Dendritic cell treated with granulocyte-macrophage colony-stimulating factor and Interleukin-4, amounts not matched to agents 40 ng/mL and 50 ng/mL, for 4 days (primary cell): ENCODE results near the gene FFAR1.
"Not testable (repeated sequence)": the region's sequence is repeated elsewhere in the genome, so short reads cannot be mapped to it uniquely, and the experiment has no call there.

Experiments used
- H3K27ac Mint-ChIP-seq: one replicate; pipeline ENCODE4 v1.8.0; 2022; ENCODE audit warnings: mild to moderate bottlenecking, mixed read lengths
- H3K27me3 Mint-ChIP-seq: one replicate; pipeline ENCODE4 v1.8.0; 2022; ENCODE audit warnings: mild to moderate bottlenecking, mixed read lengths
- H3K36me3 Mint-ChIP-seq: one replicate; pipeline ENCODE4 v1.8.0; 2022; ENCODE audit warnings: low read depth, mixed read lengths
- H3K4me1 Mint-ChIP-seq: one replicate; pipeline ENCODE4 v1.8.0; 2022; ENCODE audit warnings: low read depth, mixed read lengths
- H3K4me3 Mint-ChIP-seq: one replicate; pipeline ENCODE4 v1.8.0; 2022; ENCODE audit warnings: mild to moderate bottlenecking, moderate library complexity, mixed read lengths
- H3K9me3 Mint-ChIP-seq: one replicate; pipeline ENCODE4 v1.8.0; 2022; ENCODE audit warnings: mixed read lengths
- intact Hi-C: fragments of 100-400 bp; cut with micrococcal nuclease; formaldehyde crosslinking; loops from one replicate; pipeline ENCODE4 v1.15.0; 2022

FFAR1 gene

DNA sequence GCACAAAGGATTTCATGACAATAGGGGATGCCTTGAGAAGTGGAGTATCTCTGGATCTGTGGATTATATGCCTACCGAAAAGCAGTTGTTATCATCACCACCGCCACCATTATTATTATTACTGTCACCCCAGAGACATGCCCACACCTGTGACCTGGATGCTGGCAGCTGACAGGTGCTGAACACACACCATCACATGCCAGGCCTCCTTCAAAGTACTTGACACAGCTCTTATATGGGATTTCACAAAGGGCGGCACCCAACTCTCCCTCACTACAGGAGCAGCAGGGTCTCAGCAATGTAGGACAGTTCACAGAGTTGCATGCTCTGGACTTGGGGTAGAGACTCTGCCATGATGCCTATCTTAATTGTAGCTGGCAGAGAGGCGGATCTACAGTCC, 17.6 kb downstream of the FFAR1 start:
- no peaks in the 10 kb centered on the region for H3K4me1 Mint-ChIP-seq
- H3K9me3 Mint-ChIP-seq: no peaks in the 10 kb centered on the region
- no peak overlapping the region for H3K27ac Mint-ChIP-seq
- H3K36me3 Mint-ChIP-seq: no peaks in the 10 kb centered on the region
- no peak overlapping the region for H3K4me3 Mint-ChIP-seq
- H3K27me3 Mint-ChIP-seq: no peaks in the 10 kb centered on the region
- intact Hi-C loops: no loop called here

DNA sequence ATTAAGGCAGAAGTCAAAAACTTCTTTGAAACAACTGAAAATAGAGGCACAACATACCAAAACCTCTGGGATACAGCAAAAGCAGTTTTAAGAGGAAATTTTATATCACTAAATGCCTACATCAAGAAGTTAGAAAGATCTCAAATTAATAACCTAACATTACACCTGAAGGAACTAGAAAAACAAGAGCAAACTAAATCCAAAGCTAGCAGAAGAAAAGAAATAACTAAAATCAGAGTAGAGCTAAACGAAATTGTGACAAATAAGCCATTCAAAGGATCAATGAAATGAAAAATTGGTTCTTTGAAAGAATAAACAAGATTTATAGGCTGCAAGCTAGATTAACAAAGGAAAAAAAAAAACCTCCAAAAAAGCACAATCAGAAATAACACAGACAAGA, 20.7 kb downstream of the FFAR1 start:
- H3K4me3 Mint-ChIP-seq: no peak overlapping the region
- H3K9me3 Mint-ChIP-seq: no peaks in the 10 kb centered on the region
- intact Hi-C loops: no loop called here
- no peak overlapping the region for H3K27ac Mint-ChIP-seq
- no peaks in the 10 kb centered on the region for H3K27me3 Mint-ChIP-seq
- no peaks in the 10 kb centered on the region for H3K36me3 Mint-ChIP-seq
- no peaks in the 10 kb centered on the region for H3K4me1 Mint-ChIP-seq

DNA sequence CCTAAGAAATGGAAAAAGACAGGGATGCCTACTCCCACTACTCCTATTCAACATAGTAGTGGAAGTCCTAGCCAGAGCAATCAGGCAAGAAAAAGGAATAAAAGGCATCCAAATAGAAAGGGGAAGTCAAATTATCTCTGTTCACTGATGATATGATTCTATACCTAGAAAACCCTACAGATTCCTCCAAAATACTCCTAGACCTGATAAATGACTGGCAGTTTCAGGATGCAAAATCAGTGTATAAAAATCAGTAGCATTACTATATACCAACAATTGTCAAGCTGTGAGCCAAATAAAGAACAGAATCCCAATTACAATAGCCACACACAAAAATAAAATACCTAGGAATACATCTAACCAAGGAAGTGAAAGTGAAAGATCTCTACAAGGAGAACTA, 21.8 kb downstream of the FFAR1 start:
- Mint-ChIP-seq H3K4me3 (no peak overlapping the region), H3K9me3 (no peaks in the 10 kb centered on the region)

GRCh38 chr19:35370722-35371121, 23.0 kb downstream of the FFAR1 start, which contains the start of gene GPR42:
GPR42 (plus strand) TSS chr19:35371068; CDS start chr19:35371360, 292 bp downstream.
- intact Hi-C loops: no loop called here
- peaks cover 11% of the 10 kb centered on the region for H3K27me3 Mint-ChIP-seq
- H3K9me3 Mint-ChIP-seq: no peaks in the 10 kb centered on the region

More for the DNA sequence above, 21.8 kb downstream of the FFAR1 start:
- Mint-ChIP-seq H3K4me1 (peaks cover 10% of the 10 kb centered on the region), H3K27ac (no peak overlapping the region), H3K36me3 (no peaks in the 10 kb centered on the region), H3K27me3 (peaks cover 4% of the 10 kb centered on the region)
- intact Hi-C loops: no loop called here

GRCh38 chr19:35373492-35373891, 25.8 kb downstream of the FFAR1 start:
- peaks cover 29% of the 10 kb centered on the region for H3K27me3 Mint-ChIP-seq
- H3K36me3 Mint-ChIP-seq: no peaks in the 10 kb centered on the region
- no peak overlapping the region for H3K4me3 Mint-ChIP-seq
- H3K4me1 Mint-ChIP-seq: peaks cover 38% of the 10 kb centered on the region
- peak overlapping the region; percentile 75 for H3K27ac Mint-ChIP-seq
- no peaks in the 10 kb centered on the region for H3K9me3 Mint-ChIP-seq
- intact Hi-C loops: no loop called here

More at GRCh38 chr19:35370722-35371121, 23.0 kb downstream of the FFAR1 start, which contains the start of gene GPR42:
- no peak within 1 kb of the TSS for H3K4me3 Mint-ChIP-seq
- H3K27ac Mint-ChIP-seq: no peak within 1 kb of the TSS
- no peaks in the 10 kb centered on the region for H3K36me3 Mint-ChIP-seq
- peaks cover 22% of the 10 kb centered on the region for H3K4me1 Mint-ChIP-seq

DNA sequence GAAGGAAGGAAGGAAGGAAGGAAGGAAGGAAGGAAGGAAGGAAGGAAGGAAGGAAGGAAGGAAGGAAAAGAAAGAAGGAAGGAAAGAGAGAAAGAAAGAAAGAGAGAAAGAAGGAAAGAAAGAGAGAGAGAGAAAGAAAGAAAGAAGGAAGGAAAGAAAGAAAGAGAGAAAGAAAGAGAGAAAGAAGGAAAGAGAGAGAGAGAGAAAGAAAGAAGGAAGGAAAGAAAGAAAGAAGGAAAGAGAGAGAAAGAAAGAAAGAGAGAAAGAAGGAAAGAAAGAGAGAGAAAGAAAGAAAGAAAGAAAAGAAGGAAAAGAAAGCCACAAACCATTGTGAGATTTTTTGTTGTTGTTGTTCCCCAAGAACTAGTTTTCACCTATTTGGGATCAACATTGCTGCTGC, 26.3 kb downstream of the FFAR1 start:
- Mint-ChIP-seq H3K4me1 (peaks cover 38% of the 10 kb centered on the region), H3K27ac (peak overlapping the region; percentile 75), H3K27me3 (peaks cover 33% of the 10 kb centered on the region)
- H3K4me3 Mint-ChIP-seq, intact Hi-C loops, H3K36me3 Mint-ChIP-seq, H3K9me3 Mint-ChIP-seq: not testable (repeated sequence)

DNA sequence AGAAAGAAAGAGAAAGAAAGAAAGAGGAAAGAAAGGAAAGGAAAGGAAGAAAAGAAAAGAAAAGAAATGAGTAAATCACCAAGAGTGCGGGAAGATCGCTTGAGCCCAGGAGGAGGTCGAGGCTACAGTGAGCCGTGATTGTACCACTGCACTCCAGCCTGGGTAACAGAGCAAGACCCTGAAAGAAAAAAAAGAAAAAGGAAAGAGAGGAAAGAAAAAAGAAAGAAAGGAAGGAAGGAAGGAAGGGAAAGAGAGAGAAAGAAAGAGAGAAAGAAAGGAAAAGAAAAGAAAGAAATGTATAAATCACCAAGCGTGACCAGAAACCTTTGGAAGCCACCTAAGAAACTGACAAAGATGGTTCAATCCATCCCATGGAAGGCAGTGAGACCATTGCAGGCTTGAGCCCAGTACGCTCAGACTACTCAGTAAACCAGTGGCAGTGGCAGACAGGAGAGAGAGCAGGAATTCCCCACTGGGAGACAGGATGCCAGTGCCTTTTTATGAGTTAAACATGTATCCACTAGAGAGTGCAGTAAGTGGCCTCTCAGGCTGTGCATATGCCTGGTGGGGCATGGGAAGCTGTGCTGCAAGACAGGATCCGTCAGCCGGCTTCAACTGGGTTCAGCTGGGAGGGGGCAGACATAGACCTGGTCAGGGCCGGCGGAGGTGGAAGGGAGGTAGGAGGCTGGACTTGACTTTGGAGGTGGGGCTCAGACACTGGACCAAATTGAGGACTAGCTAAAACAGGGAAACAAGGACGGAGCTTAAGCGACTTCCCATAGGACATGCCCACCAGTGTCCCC, 28.0 kb downstream of the FFAR1 start:
- intact Hi-C loops: no loop called here
- Mint-ChIP-seq H3K9me3 (no peaks in the 10 kb centered on the region), H3K36me3 (no peaks in the 10 kb centered on the region), H3K4me3 (peak overlapping the region; percentile 15), H3K27me3 (peaks cover 38% of the 10 kb centered on the region), H3K27ac (peak overlapping the region; percentile 75), H3K4me1 (peaks cover 41% of the 10 kb centered on the region)

GRCh38 chr19:35377656-35378055, 30.0 kb downstream of the FFAR1 start:
- H3K9me3 Mint-ChIP-seq: no peaks in the 10 kb centered on the region
- no peak overlapping the region for H3K27ac Mint-ChIP-seq
- no peak overlapping the region for H3K4me3 Mint-ChIP-seq
- peaks cover 54% of the 10 kb centered on the region for H3K27me3 Mint-ChIP-seq
- H3K4me1 Mint-ChIP-seq: peaks cover 49% of the 10 kb centered on the region
- H3K36me3 Mint-ChIP-seq: no peaks in the 10 kb centered on the region
- intact Hi-C loops: no loop called here

GRCh38 chr19:35378356-35378755, 30.7 kb downstream of the FFAR1 start:
- intact Hi-C loops: no loop called here
- Mint-ChIP-seq H3K36me3 (no peaks in the 10 kb centered on the region), H3K27ac (no peak overlapping the region), H3K27me3 (peaks cover 61% of the 10 kb centered on the region), H3K9me3 (no peaks in the 10 kb centered on the region), H3K4me1 (peaks cover 49% of the 10 kb centered on the region), H3K4me3 (no peak overlapping the region)

DNA sequence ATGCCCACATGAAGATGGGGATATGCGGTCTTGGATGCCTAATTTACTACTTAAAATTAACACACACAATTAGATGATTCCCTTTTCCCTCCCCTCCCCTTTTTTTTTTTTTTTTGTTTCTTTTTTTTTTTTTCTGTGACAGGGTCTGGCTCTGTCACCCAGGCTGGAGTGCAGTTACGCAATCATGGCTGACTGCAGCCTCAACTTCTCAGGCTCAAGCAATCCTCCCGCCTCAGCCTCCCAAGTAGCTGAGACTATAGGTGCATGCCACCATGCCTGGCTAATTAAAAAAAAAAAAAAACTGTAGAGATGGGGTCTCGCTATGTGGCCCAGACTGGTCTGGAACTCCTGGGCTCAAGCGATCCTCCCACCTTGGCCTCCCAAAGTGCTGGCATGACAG, 31.8 kb downstream of the FFAR1 start:
- Mint-ChIP-seq H3K4me1 (peaks cover 39% of the 10 kb centered on the region), H3K27me3 (peaks cover 61% of the 10 kb centered on the region)
- intact Hi-C loops, H3K9me3 Mint-ChIP-seq, H3K36me3 Mint-ChIP-seq, H3K4me3 Mint-ChIP-seq, H3K27ac Mint-ChIP-seq: not testable (repeated sequence)

GRCh38 chr19:35379992-35380391, 32.3 kb downstream of the FFAR1 start:
- Mint-ChIP-seq H3K4me3 (no peak overlapping the region), H3K36me3 (no peaks in the 10 kb centered on the region), H3K27me3 (peaks cover 64% of the 10 kb centered on the region), H3K9me3 (no peaks in the 10 kb centered on the region), H3K4me1 (peaks cover 35% of the 10 kb centered on the region), H3K27ac (no peak overlapping the region)
- intact Hi-C loops: no loop called here

GRCh38 chr19:35380450-35381124, 32.9 kb downstream of the FFAR1 start:
- intact Hi-C loops: no loop called here
- Mint-ChIP-seq H3K4me1 (peaks cover 29% of the 10 kb centered on the region), H3K9me3 (no peaks in the 10 kb centered on the region), H3K27me3 (peaks cover 59% of the 10 kb centered on the region), H3K27ac (no peak overlapping the region), H3K36me3 (no peaks in the 10 kb centered on the region), H3K4me3 (no peak overlapping the region)

DNA sequence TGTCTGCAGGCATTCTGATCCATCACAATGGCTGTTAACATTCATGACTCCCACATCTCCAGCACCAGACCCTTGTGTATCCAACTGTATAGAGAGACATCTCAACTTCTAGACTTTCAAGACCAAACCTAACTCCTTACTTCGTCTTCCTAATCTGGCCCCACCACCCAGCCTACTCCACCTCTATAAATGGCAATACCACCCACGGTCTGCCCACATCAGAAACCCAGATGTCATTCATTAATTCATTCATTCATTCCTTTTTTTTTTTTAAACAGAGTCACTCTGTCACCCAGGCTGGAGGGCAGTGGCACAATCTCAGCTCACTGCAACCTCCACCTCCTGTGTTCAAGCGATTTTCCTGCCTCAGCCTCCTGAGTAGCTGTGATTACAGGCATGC, 33.6 kb downstream of the FFAR1 start:
- Mint-ChIP-seq H3K4me1 (peaks cover 22% of the 10 kb centered on the region), H3K9me3 (peaks cover 3% of the 10 kb centered on the region), H3K36me3 (peaks cover 2% of the 10 kb centered on the region), H3K27me3 (peaks cover 54% of the 10 kb centered on the region), H3K4me3 (no peak overlapping the region), H3K27ac (no peak overlapping the region)
- intact Hi-C loops: no loop called here

DNA sequence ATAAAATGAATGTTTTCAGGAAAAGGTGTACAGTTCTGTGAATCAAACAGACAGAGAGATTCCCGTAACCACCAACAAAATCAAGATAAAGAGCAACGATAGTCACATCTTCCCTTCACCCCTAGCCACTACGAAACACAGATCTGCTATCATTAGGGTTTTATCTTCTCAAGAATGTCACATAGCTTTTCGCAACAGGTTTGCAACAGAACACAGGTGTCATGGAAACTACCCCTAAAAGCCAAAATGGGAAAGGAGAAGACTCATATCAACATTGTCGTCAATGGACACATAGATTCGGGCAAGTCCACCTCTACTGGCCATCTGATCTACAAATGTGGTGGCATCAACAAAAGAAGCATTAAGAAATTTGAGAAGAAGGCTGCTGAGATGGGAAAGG, 34.2 kb downstream of the FFAR1 start:
- H3K27me3 Mint-ChIP-seq: peaks cover 50% of the 10 kb centered on the region
- peaks cover 6% of the 10 kb centered on the region for H3K36me3 Mint-ChIP-seq
- H3K4me3 Mint-ChIP-seq: no peak overlapping the region
- H3K4me1 Mint-ChIP-seq: peaks cover 21% of the 10 kb centered on the region
- H3K27ac Mint-ChIP-seq: no peak overlapping the region
- H3K9me3 Mint-ChIP-seq: peaks cover 9% of the 10 kb centered on the region
- intact Hi-C loops: no loop called here
